ENCODE results near the gene PRR5L.

DNA sequence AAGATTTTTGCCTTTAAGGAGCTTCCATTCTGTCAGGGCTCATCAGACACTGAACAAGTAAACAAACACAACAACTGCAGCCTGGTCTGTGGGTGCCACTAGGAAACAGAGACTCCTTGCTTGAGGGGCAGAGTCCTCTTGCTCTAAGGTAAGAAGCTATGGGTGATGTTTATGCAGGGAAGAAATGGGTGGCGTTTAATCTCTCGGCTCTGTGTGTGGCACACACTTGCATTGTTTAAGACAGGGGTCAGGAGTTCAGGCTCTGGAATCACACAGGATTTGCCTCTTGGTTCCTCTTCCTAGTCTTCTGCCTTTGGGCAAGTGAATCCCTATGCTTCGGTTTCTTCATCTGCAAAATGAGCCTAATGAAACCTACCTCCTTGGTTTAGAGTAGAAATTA is 90.3 kb downstream of the PRR5L start:
- TF ChIP-seq POLR2AphosphoS5 (IDR thresholded peaks at IDR 0.05; ENCODE audit: low read depth, low read length) (no peak), TAF1 (IDR thresholded peaks at IDR 0.05; ENCODE audit: borderline replicate concordance, insufficient read depth, low read length) (no peak), REST (IDR thresholded peaks at IDR 0.05; ENCODE audit: insufficient read depth in 1 of 2, low read depth in 2 of 2, low read length in 2 of 2) (no peak), SIN3A (IDR thresholded peaks at IDR 0.05; ENCODE audit: borderline replicate concordance, insufficient read depth, low read length) (no peak)

Data from PFSK-1 (cell line).